Nephron progenitor cell (in vitro differentiated cells): ENCODE data around the gene PARD3B.

Source experiments
- DNase-seq: peaks from one replicate; pipeline ENCODE4 v3.0.0; 2021
- H3K27ac Mint-ChIP-seq: 2 replicates; pipeline ENCODE4 v1.8.0; 2021; ENCODE audit warnings: mild to moderate bottlenecking, moderate library complexity, mixed read lengths
- H3K27me3 Mint-ChIP-seq: 2 replicates; pipeline ENCODE4 v1.8.0; 2021; ENCODE audit warnings: mild to moderate bottlenecking, low read depth, mixed read lengths; ENCODE audit not compliant: poor library complexity
- H3K36me3 Mint-ChIP-seq: 2 replicates; pipeline ENCODE4 v1.8.0; 2021; ENCODE audit warnings: low read depth, mixed read lengths
- H3K4me1 Mint-ChIP-seq: 2 replicates; pipeline ENCODE4 v1.8.0; 2021; ENCODE audit warnings: mixed read lengths
- H3K4me3 Mint-ChIP-seq: 2 replicates; pipeline ENCODE4 v1.8.0; 2021; ENCODE audit warnings: mild to moderate bottlenecking, moderate library complexity, mixed read lengths
- H3K9me3 Mint-ChIP-seq: 2 replicates; pipeline ENCODE4 v1.8.0; 2021; ENCODE audit warnings: mild to moderate bottlenecking, moderate library complexity, mixed read lengths
- CTCF ChIP-seq: fragments of 200-600 bp; sonication (generic); IDR thresholded peaks from 2 replicates; pipeline ENCODE4 v1.5.0; 2021; ENCODE audit warnings: antibody characterized with exemption

The PARD3B gene

GRCh38 chr2:205274801-205275200 lies 729.5 kb downstream of the PARD3B start:
- Mint-ChIP-seq H3K27me3 (no peaks in the 10 kb centered on the region), H3K4me1 (peaks cover 74% of the 10 kb centered on the region), H3K4me3 (peak overlapping the region; percentile 5), H3K27ac (no peak overlapping the region), H3K36me3 (no peaks in the 10 kb centered on the region), H3K9me3 (no peaks in the 10 kb centered on the region)
- no peak for DNase-seq
- TF ChIP-seq CTCF: no peak

DNA sequence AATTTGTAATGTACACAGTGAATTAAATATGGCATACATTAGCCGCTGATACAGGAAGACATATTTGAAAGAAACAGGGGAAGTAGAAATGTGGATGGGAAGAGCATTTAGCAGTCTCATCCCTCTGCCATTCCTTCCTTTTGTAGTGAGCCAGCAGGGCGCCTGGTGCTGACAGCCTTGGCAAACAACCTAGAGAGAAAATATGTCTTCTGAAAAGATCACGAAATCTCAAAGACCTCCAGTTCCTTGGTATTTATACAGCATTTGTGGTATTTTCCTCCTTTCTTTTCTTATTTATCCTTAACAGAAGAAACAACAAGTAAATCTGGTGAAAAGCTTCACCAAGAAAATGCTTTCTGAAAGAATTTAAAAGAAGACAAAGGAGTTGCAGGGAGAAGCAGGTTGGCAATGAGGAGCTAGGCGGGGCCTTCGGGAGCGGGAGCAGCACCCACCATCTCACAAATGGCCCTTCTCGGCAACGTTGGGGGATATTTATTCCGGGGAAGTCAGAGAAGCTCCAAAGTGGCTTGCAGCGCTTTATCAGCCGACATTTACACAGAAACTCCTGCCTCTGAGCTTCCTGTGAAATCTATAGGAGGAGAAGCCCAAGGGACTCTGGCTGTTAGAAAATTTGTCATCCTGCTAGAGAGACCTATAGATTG lies 731.0 kb downstream of the PARD3B start:
- peaks cover 81% of the 10 kb centered on the region for H3K4me1 Mint-ChIP-seq
- H3K4me3 Mint-ChIP-seq: no peak overlapping the region
- no peaks in the 10 kb centered on the region for H3K27me3 Mint-ChIP-seq
- peak overlapping the region; percentile 89 for H3K27ac Mint-ChIP-seq
- no peaks in the 10 kb centered on the region for H3K9me3 Mint-ChIP-seq
- no peak for DNase-seq
- H3K36me3 Mint-ChIP-seq: no peaks in the 10 kb centered on the region
- TF ChIP-seq CTCF: no peak

DNA sequence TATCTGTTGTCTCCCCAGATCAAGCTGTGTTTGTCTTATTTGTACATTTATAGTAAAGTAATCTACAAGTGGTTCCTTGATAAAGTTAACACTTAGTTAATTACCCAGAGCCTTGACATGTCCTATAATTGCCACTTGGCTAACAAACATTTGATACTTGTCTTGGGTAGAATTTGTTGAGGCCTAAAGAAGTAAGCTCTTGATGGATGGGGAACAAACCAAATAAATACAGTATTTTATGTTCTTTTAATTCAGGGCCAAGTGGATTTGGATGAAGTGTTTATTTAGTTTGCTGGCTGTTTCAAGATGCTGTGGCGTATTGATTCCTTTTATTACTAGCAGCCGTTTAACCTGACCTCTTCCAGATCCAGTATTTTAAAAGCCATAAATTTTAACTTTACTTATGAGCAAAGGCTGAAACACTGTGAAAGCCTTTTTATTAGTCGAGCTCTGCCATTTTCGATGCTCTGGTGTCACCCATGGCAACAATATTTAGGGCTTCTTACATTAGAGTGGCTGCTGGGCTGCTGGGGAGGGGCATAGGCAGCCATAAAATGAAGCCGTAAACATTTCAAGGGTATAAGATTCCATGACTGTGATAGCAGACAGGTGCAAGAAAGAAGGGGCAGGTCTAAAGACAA lies 735.4 kb downstream of the PARD3B start:
- peak; percentile 31 for DNase-seq
- H3K4me1 Mint-ChIP-seq: peaks cover 100% of the 10 kb centered on the region
- H3K36me3 Mint-ChIP-seq: no peaks in the 10 kb centered on the region
- H3K9me3 Mint-ChIP-seq: no peaks in the 10 kb centered on the region
- no peak overlapping the region for H3K4me3 Mint-ChIP-seq
- no peaks in the 10 kb centered on the region for H3K27me3 Mint-ChIP-seq
- peak overlapping the region; percentile 79 for H3K27ac Mint-ChIP-seq
- TF ChIP-seq CTCF: no peak

DNA sequence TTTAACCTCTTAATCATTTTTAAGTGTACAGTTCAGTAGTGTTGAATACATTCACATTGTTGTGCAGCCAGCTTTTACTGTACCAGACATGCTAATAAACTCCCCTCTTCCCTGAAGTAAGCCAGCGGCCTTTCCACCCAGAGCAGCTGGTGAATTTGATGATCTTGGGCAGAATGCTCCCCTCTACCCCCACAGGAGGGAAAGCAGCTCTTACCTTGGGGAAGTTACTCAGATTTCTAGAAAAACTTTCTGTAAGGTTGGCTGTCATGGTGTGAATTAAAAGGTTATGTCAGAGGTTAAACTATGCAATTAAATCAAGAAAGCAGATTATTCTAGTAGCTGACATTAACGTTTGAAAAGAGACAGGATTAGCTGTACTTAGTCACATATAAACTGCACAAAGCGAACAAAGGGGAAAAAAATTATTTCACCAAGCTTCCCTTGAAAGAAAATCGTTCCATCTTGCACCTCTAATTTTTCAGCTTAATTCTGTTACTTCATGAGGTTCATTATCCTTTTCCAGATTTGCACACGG lies 738.5 kb downstream of the PARD3B start:
- peak; percentile 19 for DNase-seq
- peak overlapping the region; percentile 37 for H3K4me3 Mint-ChIP-seq
- TF ChIP-seq CTCF: no peak
- H3K4me1 Mint-ChIP-seq: peaks cover 100% of the 10 kb centered on the region
- no peaks in the 10 kb centered on the region for H3K9me3 Mint-ChIP-seq
- peak overlapping the region; percentile 95 for H3K27ac Mint-ChIP-seq
- no peaks in the 10 kb centered on the region for H3K27me3 Mint-ChIP-seq
- no peaks in the 10 kb centered on the region for H3K36me3 Mint-ChIP-seq

GRCh38 chr2:205284334-205284733 lies 739.1 kb downstream of the PARD3B start:
- H3K36me3 Mint-ChIP-seq: no peaks in the 10 kb centered on the region
- H3K9me3 Mint-ChIP-seq: no peaks in the 10 kb centered on the region
- no peak for TF ChIP-seq CTCF
- DNase-seq: no peak
- peak overlapping the region; percentile 37 for H3K4me3 Mint-ChIP-seq
- H3K27ac Mint-ChIP-seq: peak overlapping the region; percentile 95
- no peaks in the 10 kb centered on the region for H3K27me3 Mint-ChIP-seq
- H3K4me1 Mint-ChIP-seq: peaks cover 97% of the 10 kb centered on the region
